SH-SY5Y (cell line): ENCODE results near the gene HOXA1.

ENCODE experiments used
- GATA2 ChIP-seq: IDR thresholded peaks from 2 replicates; pipeline ENCODE4 v1.6.1; 2011; ENCODE audit warnings: mild to moderate bottlenecking, low read depth, low read length
- GATA3 ChIP-seq: IDR thresholded peaks from 2 replicates; pipeline ENCODE4 v1.6.1; 2011; ENCODE audit warnings: low read depth, mild to moderate bottlenecking, low read length, moderate library complexity

HOXA1 gene

DNA sequence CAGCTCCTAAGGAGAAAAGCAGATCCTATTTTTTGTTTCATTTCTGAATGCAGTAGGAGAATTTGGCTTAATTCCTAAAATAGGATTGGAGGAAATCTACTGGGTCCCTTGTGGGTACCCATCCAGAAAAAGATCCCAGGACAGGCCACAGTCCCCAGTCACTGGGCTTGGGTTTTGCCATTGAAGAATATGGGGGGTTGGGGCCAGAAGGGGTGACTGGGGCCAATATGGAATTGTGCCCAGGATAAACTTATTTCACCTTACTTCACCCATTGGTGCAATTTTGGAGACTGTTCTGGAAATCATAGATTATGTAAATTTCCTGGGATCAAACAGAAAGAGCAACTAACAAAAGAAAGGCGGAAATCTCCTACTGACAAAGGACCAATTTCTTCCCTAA lies 42.7 kb upstream of the HOXA1 start:
- TF ChIP-seq GATA2 (no peak), GATA3 (no peak)

GRCh38 chr7:27137640-27138315 lies 42.0 kb upstream of the HOXA1 start:
- TF ChIP-seq GATA2 (no peak), GATA3 (no peak)

GRCh38 chr7:27134392-27134791 lies 38.6 kb upstream of the HOXA1 start:
- no peak for TF ChIP-seq GATA2

DNA sequence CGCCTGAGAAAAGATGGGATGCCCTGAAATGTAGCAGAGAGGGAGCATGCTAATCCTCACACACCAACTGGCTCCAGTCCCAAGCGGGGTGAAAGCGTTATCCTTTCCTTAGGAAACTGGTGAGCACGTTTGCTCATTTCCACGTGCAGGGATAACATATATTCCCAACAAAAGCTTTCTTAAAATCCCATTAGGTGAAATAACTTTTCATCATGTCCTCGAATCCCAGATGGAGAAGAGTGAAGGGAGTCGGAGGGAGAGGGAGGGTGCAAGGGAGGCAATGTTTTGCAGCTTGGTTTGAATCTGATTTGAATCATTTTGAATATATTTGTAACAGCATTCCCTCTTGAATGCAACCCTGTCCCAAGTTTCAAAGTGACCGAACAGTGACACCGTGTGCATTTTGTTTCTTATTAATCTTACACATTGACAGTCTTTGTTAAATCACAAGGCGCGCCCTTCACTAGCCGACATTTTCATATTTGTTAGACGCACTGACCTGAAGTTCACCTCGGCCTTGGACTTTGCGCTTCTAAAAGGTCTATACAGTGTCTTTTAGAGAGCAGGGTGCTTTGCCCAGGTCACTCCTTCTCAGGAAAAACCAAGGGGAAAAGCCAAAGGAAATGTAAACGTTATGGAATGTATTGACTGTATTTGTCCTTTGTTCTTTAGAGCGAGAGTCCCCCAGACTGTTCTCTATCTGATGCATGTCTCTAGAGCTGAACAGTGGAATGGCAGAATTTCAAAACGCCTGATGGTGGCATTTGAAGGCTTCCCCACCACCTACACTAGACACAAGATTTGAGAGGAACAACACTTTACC lies 37.8 kb upstream of the HOXA1 start:
- TF ChIP-seq GATA2 (no peak), GATA3 (no peak)

DNA sequence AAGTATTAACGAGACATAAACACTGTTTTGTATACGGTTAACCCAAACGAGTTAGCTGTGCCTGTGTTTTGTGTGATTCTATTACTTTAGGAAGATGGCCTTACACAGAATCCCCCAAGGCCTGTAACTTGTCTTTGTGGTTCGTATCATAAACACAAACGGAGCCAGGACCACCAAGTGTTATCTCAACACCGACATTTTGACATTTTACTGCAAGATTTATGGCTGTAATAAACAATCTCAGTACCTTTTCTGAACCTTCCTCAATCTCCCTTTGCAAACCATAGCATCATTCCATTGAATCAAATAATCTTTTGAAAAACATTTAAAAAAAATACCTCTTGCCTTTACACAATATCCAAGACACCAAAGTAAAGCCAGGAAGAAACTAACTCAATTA lies 37.2 kb upstream of the HOXA1 start:
- TF ChIP-seq GATA3 = no peak
- TF ChIP-seq GATA2 = no peak

GRCh38 chr7:27132214-27132613 lies 36.4 kb upstream of the HOXA1 start:
- TF ChIP-seq GATA2 (no peak), GATA3 (no peak)

DNA sequence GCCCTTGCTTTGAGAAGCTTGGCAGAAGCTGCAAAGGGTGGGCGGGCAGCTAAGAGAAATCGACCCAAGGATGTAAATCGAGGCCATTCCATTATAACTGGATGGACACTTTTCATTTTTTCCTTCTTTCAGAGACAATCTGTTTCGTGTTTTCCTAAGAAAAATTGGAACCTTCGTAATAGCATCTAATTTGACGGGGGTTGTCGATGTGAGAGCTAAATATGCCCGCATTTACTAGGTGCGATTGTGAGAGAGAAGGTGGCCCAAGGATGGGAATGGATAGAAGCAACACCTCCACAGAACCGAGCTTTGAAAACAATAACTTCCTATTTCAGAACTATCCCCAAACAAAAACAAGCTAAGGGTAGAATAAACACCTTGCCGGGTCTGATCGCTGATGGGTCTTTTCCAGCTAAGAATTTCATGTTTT lies 35.6 kb upstream of the HOXA1 start:
- TF ChIP-seq GATA2 (no peak), GATA3 (no peak)

GRCh38 chr7:27130540-27131389 lies 35.0 kb upstream of the HOXA1 start, which contains the start of gene HOXA4:
TSS of gene HOXA4 (minus strand) at chr7:27130757. CDS start at chr7:27130733, 24 bp downstream.
- TF ChIP-seq GATA2 = no peak
- TF ChIP-seq GATA3 = no peak

GRCh38 chr7:27129729-27130539 lies 34.1 kb upstream of the HOXA1 start:
- TF ChIP-seq GATA2 (no peak), GATA3 (no peak)

- TF ChIP-seq GATA2 = no peak
- no peak for TF ChIP-seq GATA3
These were observed 33.3 kb upstream of the HOXA1 start for GRCh38 chr7:27128776-27129728.

- TF ChIP-seq GATA3 (no peak), GATA2 (no peak)
These were observed 32.2 kb upstream of the HOXA1 start for GRCh38 chr7:27128034-27128433.

DNA sequence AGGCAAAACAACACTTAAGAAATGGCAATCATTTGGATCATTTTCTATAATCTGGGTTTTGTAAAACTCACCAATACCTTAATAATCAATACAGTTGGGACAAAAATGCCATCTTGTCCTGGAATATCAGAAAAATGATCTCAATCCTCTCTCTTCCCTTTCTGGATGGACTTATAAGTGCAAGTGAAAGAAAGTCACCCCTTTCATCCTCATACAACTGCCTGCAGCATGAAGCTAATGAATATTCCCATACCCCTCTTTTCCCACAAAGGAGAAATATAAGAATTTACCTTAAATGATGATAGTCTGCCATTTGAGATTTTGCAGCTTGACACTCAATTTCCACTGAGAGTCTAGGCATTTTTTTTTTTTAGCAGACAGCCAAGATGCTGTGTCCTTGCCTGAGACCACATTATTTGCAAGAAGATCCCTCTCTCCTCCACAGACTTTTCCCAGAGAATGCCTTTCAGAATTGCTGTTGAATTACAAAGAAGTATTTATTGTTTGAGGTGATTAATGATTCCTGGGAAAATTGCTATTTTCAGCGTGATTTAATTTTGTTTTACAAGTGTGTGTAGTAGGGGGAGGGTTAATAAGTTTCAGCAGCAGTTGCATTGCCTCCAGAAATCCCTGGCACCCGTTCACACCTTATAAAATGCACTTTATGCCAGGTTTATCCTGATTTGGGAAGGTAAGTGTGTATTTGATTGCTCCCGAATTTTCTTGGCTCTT lies 31.0 kb upstream of the HOXA1 start:
- TF ChIP-seq GATA3 (no peak), GATA2 (no peak)
